WTC11 (cell line): ENCODE measurements around the gene ACAT2. TPM values are rescaled to one million over a fixed set of nuclear protein-coding genes. Genes with fewer than 3 reads are reported as not detected.

Experiments
- CREM ChIP-seq: sonication (generic); formaldehyde crosslinking; IDR thresholded peaks from 2 replicates; pipeline ENCODE4 v1.8.1; 2022; ENCODE audit warnings: mild to moderate bottlenecking, missing genetic modification reagents, moderate library complexity
- ESRRA ChIP-seq: sonication (generic); formaldehyde crosslinking; IDR thresholded peaks from 2 replicates; pipeline ENCODE4 v1.8.1; 2022; ENCODE audit warnings: mild to moderate bottlenecking, missing genetic modification reagents, borderline replicate concordance
- FOXJ3 ChIP-seq: sonication (generic); formaldehyde crosslinking; IDR thresholded peaks from 2 replicates; pipeline ENCODE4 v1.9.0; 2021; ENCODE audit warnings: missing genetic modification reagents, mild to moderate bottlenecking, borderline replicate concordance
- GTF2I ChIP-seq: fragments of 250-450 bp; sonication (Bioruptor Pico); conservative IDR thresholded peaks from 2 replicates; pipeline ENCODE4 v1.4.0; 2021; ENCODE audit warnings: mild to moderate bottlenecking
- HMGXB4 ChIP-seq: sonication (generic); formaldehyde crosslinking; IDR thresholded peaks from 2 replicates; pipeline ENCODE4 v1.8.1; 2023; ENCODE audit warnings: mild to moderate bottlenecking, moderate library complexity, missing genetic modification reagents
- IRF2 ChIP-seq: sonication (generic); formaldehyde crosslinking; IDR thresholded peaks from 2 replicates; pipeline ENCODE4 v1.8.0; 2022; ENCODE audit warnings: low read depth, missing genetic modification reagents, borderline replicate concordance
- JAZF1 ChIP-seq: fragments of 250-450 bp; sonication (Bioruptor Pico); IDR thresholded peaks from 2 replicates; pipeline ENCODE4 v1.9.0; 2021; ENCODE audit warnings: moderate library complexity, mild to moderate bottlenecking, inconsistent platforms
- PRDM15 ChIP-seq: sonication (generic); formaldehyde crosslinking; IDR thresholded peaks from 2 replicates; pipeline ENCODE4 v1.8.0; 2022; ENCODE audit warnings: missing genetic modification reagents
- PRRX2 ChIP-seq: fragments of 250-450 bp; sonication (Bioruptor Pico); IDR thresholded peaks from 2 replicates; pipeline ENCODE4 v1.8.0; 2021; ENCODE audit warnings: mild to moderate bottlenecking
- TEAD4 ChIP-seq: sonication (generic); formaldehyde crosslinking; IDR thresholded peaks from 2 replicates; pipeline ENCODE4 v1.8.0; 2022; ENCODE audit warnings: mild to moderate bottlenecking, missing genetic modification reagents
- USF2 ChIP-seq: sonication (generic); formaldehyde crosslinking; IDR thresholded peaks from 2 replicates; pipeline ENCODE4 v1.8.1; 2023; ENCODE audit warnings: mild to moderate bottlenecking, missing genetic modification reagents, moderate library complexity
- ZBTB21 ChIP-seq: sonication (generic); formaldehyde crosslinking; IDR thresholded peaks from 2 replicates; pipeline ENCODE4 v1.8.1; 2023; ENCODE audit warnings: mild to moderate bottlenecking, missing genetic modification reagents, borderline replicate concordance
- ZBTB43 ChIP-seq: sonication (generic); formaldehyde crosslinking; IDR thresholded peaks from 2 replicates; pipeline ENCODE4 v1.8.1; 2023; ENCODE audit warnings: mild to moderate bottlenecking, missing genetic modification reagents
- ZNF263 ChIP-seq: sonication (generic); formaldehyde crosslinking; IDR thresholded peaks from 2 replicates; pipeline ENCODE4 v1.8.1; 2022; ENCODE audit warnings: low read depth, mild to moderate bottlenecking, moderate library complexity, missing genetic modification reagents
- ZNF423 ChIP-seq: fragments of 250-450 bp; sonication (Bioruptor Pico); IDR thresholded peaks from 2 replicates; pipeline ENCODE4 v2.1.2; 2022; ENCODE audit warnings: mild to moderate bottlenecking, moderate library complexity
- ZNF425 ChIP-seq: fragments of 250-450 bp; sonication (Bioruptor Pico); conservative IDR thresholded peaks from 2 replicates; pipeline ENCODE4 v1.9.0; 2021; ENCODE audit warnings: mild to moderate bottlenecking
- total RNA-seq: library from RNA; stranded (reverse); gene quantifications from 3 replicates; pipeline ENCODE4 v1.2.3, GENCODE V29; 2021
- TF ChIP-seq, protein P1 (sequence below): fragments of 250-450 bp; sonication (Bioruptor Pico); IDR thresholded peaks from 2 replicates; pipeline ENCODE4 v1.9.0; 2021; ENCODE audit warnings: mild to moderate bottlenecking
- TF ChIP-seq, protein P2 (sequence below): sonication (generic); formaldehyde crosslinking; IDR thresholded peaks from 2 replicates; pipeline ENCODE4 v1.8.1; 2022; ENCODE audit warnings: low read depth, missing genetic modification reagents, borderline replicate concordance
- TF ChIP-seq, protein P3 (sequence below): fragments of 250-450 bp; sonication (Bioruptor Pico); IDR thresholded peaks from 2 replicates; pipeline ENCODE4 v1.9.0; 2021; ENCODE audit warnings: moderate library complexity, mild to moderate bottlenecking, inconsistent platforms, borderline replicate concordance
- TF ChIP-seq, protein P4 (sequence below): fragments of 250-450 bp; sonication (Bioruptor Pico); IDR thresholded peaks from 2 replicates; pipeline ENCODE4 v1.9.0; 2021; ENCODE audit warnings: mild to moderate bottlenecking, borderline replicate concordance

The ACAT2 gene
- total RNA-seq, 1 experiment from 2014 or later: 138 TPM

GRCh38 chr6:159726918-159727716, 34.7 kb upstream of the ACAT2 start, which contains the start of gene WTAP (continued):
- TF ChIP-seq JAZF1 (CRISPR knock-in tag) (no peak), ESRRA (peak; percentile 90), CREM (CRISPR knock-in tag) (peak; percentile 93), USF2 (peak; percentile 82), IRF2 (CRISPR knock-in tag) (no peak), ZNF425 (CRISPR knock-in tag) (no peak), FOXJ3 (no peak), ZBTB21 (no peak; the same call in 1 of the 2 replicates), GTF2I (CRISPR knock-in tag) (no peak), ZBTB43 (CRISPR knock-in tag) (no peak), TEAD4 (no peak), ZNF263 (CRISPR knock-in tag) (no peak), HMGXB4 (CRISPR knock-in tag) (peak; percentile 89; the same call in 1 of the 2 replicates), ZNF423 (CRISPR knock-in tag) (no peak), PRRX2 (CRISPR knock-in tag) (peak; percentile 76), PRDM15 (CRISPR knock-in tag) (peak; percentile 56)
- TF ChIP-seq, protein P1, sequence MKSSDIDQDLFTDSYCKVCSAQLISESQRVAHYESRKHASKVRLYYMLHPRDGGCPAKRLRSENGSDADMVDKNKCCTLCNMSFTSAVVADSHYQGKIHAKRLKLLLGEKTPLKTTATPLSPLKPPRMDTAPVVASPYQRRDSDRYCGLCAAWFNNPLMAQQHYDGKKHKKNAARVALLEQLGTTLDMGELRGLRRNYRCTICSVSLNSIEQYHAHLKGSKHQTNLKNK (CRISPR knock-in tag): 0 out of 2 replicates have a peak, but pooled peaks have one; percentile 13
- TF ChIP-seq, protein P2, sequence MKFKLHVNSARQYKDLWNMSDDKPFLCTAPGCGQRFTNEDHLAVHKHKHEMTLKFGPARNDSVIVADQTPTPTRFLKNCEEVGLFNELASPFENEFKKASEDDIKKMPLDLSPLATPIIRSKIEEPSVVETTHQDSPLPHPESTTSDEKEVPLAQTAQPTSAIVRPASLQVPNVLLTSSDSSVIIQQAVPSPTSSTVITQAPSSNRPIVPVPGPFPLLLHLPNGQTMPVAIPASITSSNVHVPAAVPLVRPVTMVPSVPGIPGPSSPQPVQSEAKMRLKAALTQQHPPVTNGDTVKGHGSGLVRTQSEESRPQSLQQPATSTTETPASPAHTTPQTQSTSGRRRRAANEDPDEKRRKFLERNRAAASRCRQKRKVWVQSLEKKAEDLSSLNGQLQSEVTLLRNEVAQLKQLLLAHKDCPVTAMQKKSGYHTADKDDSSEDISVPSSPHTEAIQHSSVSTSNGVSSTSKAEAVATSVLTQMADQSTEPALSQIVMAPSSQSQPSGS: no peak
- TF ChIP-seq, protein P3, sequence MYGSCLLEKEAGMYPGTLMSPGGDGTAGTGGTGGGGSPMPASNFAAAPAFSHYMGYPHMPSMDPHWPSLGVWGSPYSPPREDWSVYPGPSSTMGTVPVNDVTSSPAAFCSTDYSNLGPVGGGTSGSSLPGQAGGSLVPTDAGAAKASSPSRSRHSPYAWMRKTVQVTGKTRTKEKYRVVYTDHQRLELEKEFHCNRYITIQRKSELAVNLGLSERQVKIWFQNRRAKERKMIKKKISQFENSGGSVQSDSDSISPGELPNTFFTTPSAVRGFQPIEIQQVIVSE (CRISPR knock-in tag): no peak
- TF ChIP-seq, protein P4, sequence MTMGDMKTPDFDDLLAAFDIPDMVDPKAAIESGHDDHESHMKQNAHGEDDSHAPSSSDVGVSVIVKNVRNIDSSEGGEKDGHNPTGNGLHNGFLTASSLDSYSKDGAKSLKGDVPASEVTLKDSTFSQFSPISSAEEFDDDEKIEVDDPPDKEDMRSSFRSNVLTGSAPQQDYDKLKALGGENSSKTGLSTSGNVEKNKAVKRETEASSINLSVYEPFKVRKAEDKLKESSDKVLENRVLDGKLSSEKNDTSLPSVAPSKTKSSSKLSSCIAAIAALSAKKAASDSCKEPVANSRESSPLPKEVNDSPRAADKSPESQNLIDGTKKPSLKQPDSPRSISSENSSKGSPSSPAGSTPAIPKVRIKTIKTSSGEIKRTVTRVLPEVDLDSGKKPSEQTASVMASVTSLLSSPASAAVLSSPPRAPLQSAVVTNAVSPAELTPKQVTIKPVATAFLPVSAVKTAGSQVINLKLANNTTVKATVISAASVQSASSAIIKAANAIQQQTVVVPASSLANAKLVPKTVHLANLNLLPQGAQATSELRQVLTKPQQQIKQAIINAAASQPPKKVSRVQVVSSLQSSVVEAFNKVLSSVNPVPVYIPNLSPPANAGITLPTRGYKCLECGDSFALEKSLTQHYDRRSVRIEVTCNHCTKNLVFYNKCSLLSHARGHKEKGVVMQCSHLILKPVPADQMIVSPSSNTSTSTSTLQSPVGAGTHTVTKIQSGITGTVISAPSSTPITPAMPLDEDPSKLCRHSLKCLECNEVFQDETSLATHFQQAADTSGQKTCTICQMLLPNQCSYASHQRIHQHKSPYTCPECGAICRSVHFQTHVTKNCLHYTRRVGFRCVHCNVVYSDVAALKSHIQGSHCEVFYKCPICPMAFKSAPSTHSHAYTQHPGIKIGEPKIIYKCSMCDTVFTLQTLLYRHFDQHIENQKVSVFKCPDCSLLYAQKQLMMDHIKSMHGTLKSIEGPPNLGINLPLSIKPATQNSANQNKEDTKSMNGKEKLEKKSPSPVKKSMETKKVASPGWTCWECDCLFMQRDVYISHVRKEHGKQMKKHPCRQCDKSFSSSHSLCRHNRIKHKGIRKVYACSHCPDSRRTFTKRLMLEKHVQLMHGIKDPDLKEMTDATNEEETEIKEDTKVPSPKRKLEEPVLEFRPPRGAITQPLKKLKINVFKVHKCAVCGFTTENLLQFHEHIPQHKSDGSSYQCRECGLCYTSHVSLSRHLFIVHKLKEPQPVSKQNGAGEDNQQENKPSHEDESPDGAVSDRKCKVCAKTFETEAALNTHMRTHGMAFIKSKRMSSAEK (CRISPR knock-in tag): peak; percentile 15; the same call in 1 of the 2 replicates
